HepG2 (cell line): ENCODE data around the gene SAP25. TPM values are rescaled to one million over a fixed set of nuclear protein-coding genes. Genes with fewer than 3 reads are reported as not detected.

Experiments used
- ATF7 ChIP-seq, 2 experiments: fragments of 450-650 bp in 1 of 2; sonication (generic) in 1 of 2; formaldehyde crosslinking in 1 of 2; IDR thresholded peaks; 2 replicates each; pipeline versions ENCODE4 v1.4.0 to v1.6.1; 2016 to 2020; ENCODE audit warnings: antibody characterized with exemption in 1 of 2, mild to moderate bottlenecking in 1 of 2, missing genetic modification reagents in 1 of 2
- FOXK1 ChIP-seq: sonication (generic); formaldehyde crosslinking; IDR thresholded peaks from 2 replicates; pipeline ENCODE4 v1.4.0; 2020; ENCODE audit warnings: low read depth, missing genetic modification reagents, borderline replicate concordance
- FOXM1 ChIP-seq: sonication (generic); formaldehyde crosslinking; IDR thresholded peaks from 2 replicates; pipeline ENCODE4 v1.5.0; 2020; ENCODE audit warnings: missing genetic modification reagents
- KLF11 ChIP-seq: IDR thresholded peaks from 2 replicates; pipeline ENCODE4 v1.6.1; 2016; ENCODE audit warnings: missing compliant biosample characterization
- NFIC ChIP-seq: IDR thresholded peaks from 2 replicates; pipeline ENCODE4 v1.6.1; 2012; ENCODE audit warnings: mild to moderate bottlenecking, low read length, inconsistent platforms
- NPAS2 ChIP-seq: sonication (generic); formaldehyde crosslinking; IDR thresholded peaks from 2 replicates; pipeline ENCODE4 v1.8.0; 2022; ENCODE audit warnings: mild to moderate bottlenecking, missing genetic modification reagents, borderline replicate concordance
- SALL2 ChIP-seq: sonication (generic); formaldehyde crosslinking; IDR thresholded peaks from 2 replicates; pipeline ENCODE4 v1.8.1; 2023; ENCODE audit warnings: mild to moderate bottlenecking, missing genetic modification reagents, inconsistent platforms
- SIN3B ChIP-seq: fragments of 150-350 bp; IDR thresholded peaks from 2 replicates; pipeline ENCODE4 v1.6.1; 2014; ENCODE audit warnings: low read length
- SRSF9 ChIP-seq: fragments of 200-400 bp; formaldehyde crosslinking; IDR thresholded peaks from 2 replicates; pipeline ENCODE4 v1.6.1; 2018; ENCODE audit warnings: borderline replicate concordance, mild to moderate bottlenecking, low read depth, low read length; ENCODE audit not compliant: insufficient read depth, poor library complexity, severe bottlenecking
- ZBTB1 ChIP-seq: sonication (generic); formaldehyde crosslinking; IDR thresholded peaks from 2 replicates; pipeline ENCODE4 v1.4.0; 2020; ENCODE audit warnings: missing genetic modification reagents, borderline replicate concordance
- ZNF12 ChIP-seq: sonication (generic); formaldehyde crosslinking; IDR thresholded peaks from 2 replicates; pipeline ENCODE4 v1.5.0; 2020; ENCODE audit warnings: missing genetic modification reagents
- ZNF124 ChIP-seq: sonication (generic); formaldehyde crosslinking; IDR thresholded peaks from 2 replicates; pipeline ENCODE4 v1.4.0; 2020; ENCODE audit warnings: missing genetic modification reagents
- ZNF136 ChIP-seq: sonication (generic); formaldehyde crosslinking; IDR thresholded peaks from 2 replicates; pipeline ENCODE4 v1.8.1; 2022; ENCODE audit warnings: low read depth, mild to moderate bottlenecking, moderate library complexity, missing genetic modification reagents
- ZNF616 ChIP-seq: sonication (generic); formaldehyde crosslinking; IDR thresholded peaks from 2 replicates; pipeline ENCODE4 v1.5.0; 2020; ENCODE audit warnings: low read depth, mild to moderate bottlenecking, missing genetic modification reagents
- ZNF709 ChIP-seq: sonication (generic); formaldehyde crosslinking; IDR thresholded peaks from 2 replicates; pipeline ENCODE4 v1.5.0; 2020; ENCODE audit warnings: mild to moderate bottlenecking, missing genetic modification reagents
- polyA plus RNA-seq, 8 experiments: library from polyadenylated mRNA; depleted of rRNA in 3 of 8; stranded (reverse) in 7 of 8; unstranded in 1 of 8; fragments of >200 nt; fragmentation: Illumina TruSeq in 4 of 8; extraction: Trizol in 4 of 8; gene quantifications; 2 replicates each; pipeline versions ENCODE4 v1.2.1 to v1.2.3, GENCODE V29; 2011 to 2016; ENCODE audit warnings: low read depth in 4 of 8, missing spikeins in 1 of 8, mixed read lengths in 1 of 8; ENCODE audit not compliant: insufficient read depth in 1 of 8
- total RNA-seq, 5 experiments: library from RNA; depleted of rRNA; stranded (reverse); fragments of >200 nt; fragmentation: Illumina TruSeq; extraction: Trizol; gene quantifications; 2 replicates each; pipeline ENCODE4 v1.2.3, GENCODE V29; 2016; ENCODE audit warnings: low read depth in 1 of 5
- TF ChIP-seq, protein P1 (sequence below): IDR thresholded peaks from 2 replicates; pipeline ENCODE4 v1.6.1; 2016; ENCODE audit warnings: control low read depth
- TF ChIP-seq, protein P2 (sequence below): sonication (generic); formaldehyde crosslinking; IDR thresholded peaks from 2 replicates; pipeline ENCODE4 v1.4.0; 2020; ENCODE audit warnings: missing genetic modification reagents; ENCODE audit errors: not compliant biosample characterization
- TF ChIP-seq, protein P3 (sequence below): sonication (generic); formaldehyde crosslinking; IDR thresholded peaks from 2 replicates; pipeline ENCODE4 v1.4.0; 2020; ENCODE audit warnings: mild to moderate bottlenecking, missing genetic modification reagents
- TF ChIP-seq, protein P4 (sequence below): sonication (generic); formaldehyde crosslinking; IDR thresholded peaks from 2 replicates; pipeline ENCODE4 v1.9.0; 2021; ENCODE audit warnings: missing genetic modification reagents, mild to moderate bottlenecking, borderline replicate concordance

The SAP25 gene
- total and polyA plus RNA-seq, 2 of the 13 experiments (the other 11 are each of a cell fraction or from before 2014, with no cell fraction given): 0.15 to 0.20 TPM

DNA sequence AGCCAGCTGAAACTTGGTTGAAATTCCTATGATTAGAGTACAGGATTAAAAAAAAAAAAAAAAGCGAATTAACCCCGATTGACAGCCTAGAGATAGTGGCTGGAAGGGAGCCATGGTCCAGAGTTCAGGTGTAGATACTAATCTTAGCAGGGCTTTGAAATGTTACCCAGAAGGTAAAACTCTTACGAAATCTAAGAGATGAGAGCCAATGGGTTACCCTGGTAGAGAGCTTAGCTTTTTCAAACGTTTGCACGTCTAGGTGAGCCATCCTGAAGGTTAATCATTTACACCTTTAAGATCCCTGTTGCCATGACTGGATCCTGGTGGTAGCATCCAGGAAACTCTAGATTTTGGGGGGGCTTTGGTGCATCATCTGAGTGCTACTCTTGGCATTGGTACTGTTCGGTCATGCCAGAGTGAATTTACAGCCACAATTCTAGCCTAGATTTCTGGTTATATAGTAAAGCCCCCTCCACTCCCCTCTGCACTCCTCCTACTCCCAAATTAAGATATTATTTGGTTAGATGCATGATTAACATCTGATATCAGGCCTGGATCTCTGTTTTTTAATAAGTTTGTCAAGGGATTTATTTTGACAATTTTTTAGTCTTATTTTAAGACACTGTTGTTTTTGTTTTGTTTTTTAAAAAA, 33.5 kb downstream of the SAP25 start (continued):
- no peak for TF ChIP-seq SRSF9
- TF ChIP-seq ZNF709 (CRISPR knock-in tag): no peak
- TF ChIP-seq ZBTB1: no peak
- TF ChIP-seq NFIC: no peak
- no peak for TF ChIP-seq KLF11 (CRISPR knock-in tag)
- TF ChIP-seq, protein P1, sequence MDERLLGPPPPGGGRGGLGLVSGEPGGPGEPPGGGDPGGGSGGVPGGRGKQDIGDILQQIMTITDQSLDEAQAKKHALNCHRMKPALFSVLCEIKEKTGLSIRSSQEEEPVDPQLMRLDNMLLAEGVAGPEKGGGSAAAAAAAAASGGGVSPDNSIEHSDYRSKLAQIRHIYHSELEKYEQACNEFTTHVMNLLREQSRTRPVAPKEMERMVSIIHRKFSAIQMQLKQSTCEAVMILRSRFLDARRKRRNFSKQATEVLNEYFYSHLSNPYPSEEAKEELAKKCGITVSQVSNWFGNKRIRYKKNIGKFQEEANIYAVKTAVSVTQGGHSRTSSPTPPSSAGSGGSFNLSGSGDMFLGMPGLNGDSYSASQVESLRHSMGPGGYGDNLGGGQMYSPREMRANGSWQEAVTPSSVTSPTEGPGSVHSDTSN (CRISPR knock-in tag): peak; percentile 63
- no peak for TF ChIP-seq SIN3B
- no peak for TF ChIP-seq ZNF136 (CRISPR knock-in tag)
- TF ChIP-seq ZNF12: no peak
- TF ChIP-seq FOXM1: no peak
- no peak for TF ChIP-seq ATF7 (IDR thresholded peaks at IDR 0.05)
- no peak for TF ChIP-seq ATF7 (CRISPR knock-in tag; IDR thresholded peaks at IDR 0.05)
- no peak for TF ChIP-seq NPAS2 (CRISPR knock-in tag)
- TF ChIP-seq, protein P2, sequence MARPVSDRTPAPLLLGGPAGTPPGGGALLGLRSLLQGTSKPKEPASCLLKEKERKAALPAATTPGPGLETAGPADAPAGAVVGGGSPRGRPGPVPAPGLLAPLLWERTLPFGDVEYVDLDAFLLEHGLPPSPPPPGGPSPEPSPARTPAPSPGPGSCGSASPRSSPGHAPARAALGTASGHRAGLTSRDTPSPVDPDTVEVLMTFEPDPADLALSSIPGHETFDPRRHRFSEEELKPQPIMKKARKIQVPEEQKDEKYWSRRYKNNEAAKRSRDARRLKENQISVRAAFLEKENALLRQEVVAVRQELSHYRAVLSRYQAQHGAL (CRISPR knock-in tag): no peak
- TF ChIP-seq SALL2 (CRISPR knock-in tag): no peak
- TF ChIP-seq ZNF124 (CRISPR knock-in tag): 0 out of 2 replicates have a peak, but pooled peaks have one; percentile 59
- TF ChIP-seq, protein P3, sequence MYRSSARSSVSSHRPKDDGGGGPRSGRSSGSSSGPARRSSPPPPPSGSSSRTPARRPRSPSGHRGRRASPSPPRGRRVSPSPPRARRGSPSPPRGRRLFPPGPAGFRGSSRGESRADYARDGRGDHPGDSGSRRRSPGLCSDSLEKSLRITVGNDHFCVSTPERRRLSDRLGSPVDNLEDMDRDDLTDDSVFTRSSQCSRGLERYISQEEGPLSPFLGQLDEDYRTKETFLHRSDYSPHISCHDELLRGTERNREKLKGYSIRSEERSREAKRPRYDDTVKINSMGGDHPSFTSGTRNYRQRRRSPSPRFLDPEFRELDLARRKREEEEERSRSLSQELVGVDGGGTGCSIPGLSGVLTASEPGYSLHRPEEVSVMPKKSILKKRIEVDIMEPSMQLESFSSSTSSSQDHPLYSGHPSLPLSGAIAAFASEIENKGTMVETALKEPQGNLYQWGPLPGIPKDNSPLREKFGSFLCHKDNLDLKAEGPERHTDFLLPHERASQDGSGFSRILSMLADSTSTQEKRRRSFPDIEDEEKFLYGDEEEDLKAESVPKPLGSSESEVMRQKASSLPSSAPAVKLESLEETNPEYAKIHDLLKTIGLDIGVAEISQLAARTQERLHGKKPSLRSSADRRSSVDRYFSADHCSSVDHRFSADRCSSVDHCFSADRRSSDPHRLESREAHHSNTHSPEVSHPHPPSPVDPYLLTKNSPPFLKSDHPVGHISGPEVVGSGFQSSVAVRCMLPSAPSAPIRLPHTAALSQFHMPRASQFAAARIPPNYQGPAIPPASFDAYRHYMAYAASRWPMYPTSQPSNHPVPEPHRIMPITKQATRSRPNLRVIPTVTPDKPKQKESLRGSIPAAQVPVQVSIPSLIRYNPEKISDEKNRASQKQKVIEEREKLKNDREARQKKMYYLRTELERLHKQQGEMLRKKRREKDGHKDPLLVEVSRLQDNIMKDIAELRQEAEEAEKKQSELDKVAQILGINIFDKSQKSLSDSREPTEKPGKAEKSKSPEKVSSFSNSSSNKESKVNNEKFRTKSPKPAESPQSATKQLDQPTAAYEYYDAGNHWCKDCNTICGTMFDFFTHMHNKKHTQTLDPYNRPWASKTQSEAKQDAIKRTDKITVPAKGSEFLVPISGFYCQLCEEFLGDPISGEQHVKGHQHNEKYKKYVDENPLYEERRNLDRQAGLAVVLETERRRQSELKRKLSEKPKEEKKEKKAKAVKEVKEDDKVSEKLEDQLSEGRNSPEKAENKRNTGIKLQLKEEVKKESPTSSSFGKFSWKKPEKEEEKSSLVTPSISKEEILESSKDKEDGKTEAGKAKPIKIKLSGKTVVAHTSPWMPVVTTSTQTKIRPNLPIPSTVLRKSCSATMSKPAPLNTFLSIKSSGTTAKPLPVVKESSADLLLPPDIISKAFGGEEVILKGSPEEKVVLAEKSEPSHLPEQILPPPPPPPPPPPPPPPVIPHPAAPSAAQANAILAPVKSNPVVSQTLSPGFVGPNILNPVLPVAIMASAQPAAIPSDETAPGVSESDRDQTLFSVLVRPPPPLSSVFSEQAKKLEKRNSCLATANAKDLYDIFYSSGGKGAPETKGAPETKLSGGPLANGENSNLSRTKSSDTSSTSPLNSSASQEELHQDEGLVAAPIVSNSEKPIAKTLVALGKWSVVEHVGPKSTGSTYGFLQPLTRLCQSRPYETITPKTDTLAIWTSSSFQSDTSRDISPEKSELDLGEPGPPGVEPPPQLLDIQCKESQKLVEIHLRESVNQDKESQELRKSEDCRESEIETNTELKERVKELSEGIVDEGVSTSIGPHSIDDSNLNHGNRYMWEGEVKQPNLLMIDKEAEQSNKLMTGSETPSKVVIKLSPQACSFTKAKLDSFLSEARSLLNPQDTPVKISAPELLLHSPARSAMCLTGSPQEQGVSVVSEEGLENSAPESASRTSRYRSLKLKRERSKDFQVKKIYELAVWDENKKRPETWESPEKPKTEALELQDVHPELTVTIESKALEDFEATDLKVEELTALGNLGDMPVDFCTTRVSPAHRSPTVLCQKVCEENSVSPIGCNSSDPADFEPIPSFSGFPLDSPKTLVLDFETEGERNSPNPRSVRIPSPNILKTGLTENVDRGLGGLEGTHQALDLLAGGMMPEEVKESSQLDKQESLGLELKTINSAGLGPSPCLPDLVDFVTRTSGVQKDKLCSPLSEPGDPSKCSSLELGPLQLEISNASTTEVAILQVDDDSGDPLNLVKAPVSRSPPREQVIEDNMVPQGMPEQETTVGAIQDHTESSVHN (CRISPR knock-in tag): no peak
- no peak for TF ChIP-seq ZNF616 (CRISPR knock-in tag)
- TF ChIP-seq, protein P4, sequence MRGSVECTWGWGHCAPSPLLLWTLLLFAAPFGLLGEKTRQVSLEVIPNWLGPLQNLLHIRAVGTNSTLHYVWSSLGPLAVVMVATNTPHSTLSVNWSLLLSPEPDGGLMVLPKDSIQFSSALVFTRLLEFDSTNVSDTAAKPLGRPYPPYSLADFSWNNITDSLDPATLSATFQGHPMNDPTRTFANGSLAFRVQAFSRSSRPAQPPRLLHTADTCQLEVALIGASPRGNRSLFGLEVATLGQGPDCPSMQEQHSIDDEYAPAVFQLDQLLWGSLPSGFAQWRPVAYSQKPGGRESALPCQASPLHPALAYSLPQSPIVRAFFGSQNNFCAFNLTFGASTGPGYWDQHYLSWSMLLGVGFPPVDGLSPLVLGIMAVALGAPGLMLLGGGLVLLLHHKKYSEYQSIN: no peak
- no peak for TF ChIP-seq FOXK1
